Dendritic cell treated with granulocyte-macrophage colony-stimulating factor and Interleukin-4, amounts not matched to agents 40 ng/mL and 50 ng/mL, for 4 days (primary cell): Measurements from ENCODE around the gene CFAP20DC.

Experiments
- H3K27ac Mint-ChIP-seq: one replicate; pipeline ENCODE4 v1.8.0; 2022; ENCODE audit warnings: mild to moderate bottlenecking, mixed read lengths
- H3K27me3 Mint-ChIP-seq: one replicate; pipeline ENCODE4 v1.8.0; 2022; ENCODE audit warnings: mild to moderate bottlenecking, mixed read lengths
- H3K36me3 Mint-ChIP-seq: one replicate; pipeline ENCODE4 v1.8.0; 2022; ENCODE audit warnings: low read depth, mixed read lengths
- H3K4me1 Mint-ChIP-seq: one replicate; pipeline ENCODE4 v1.8.0; 2022; ENCODE audit warnings: low read depth, mixed read lengths
- H3K4me3 Mint-ChIP-seq: one replicate; pipeline ENCODE4 v1.8.0; 2022; ENCODE audit warnings: mild to moderate bottlenecking, moderate library complexity, mixed read lengths
- H3K9me3 Mint-ChIP-seq: one replicate; pipeline ENCODE4 v1.8.0; 2022; ENCODE audit warnings: mixed read lengths
- intact Hi-C: fragments of 100-400 bp; cut with micrococcal nuclease; formaldehyde crosslinking; loops from one replicate; pipeline ENCODE4 v1.15.0; 2022

The CFAP20DC gene

DNA sequence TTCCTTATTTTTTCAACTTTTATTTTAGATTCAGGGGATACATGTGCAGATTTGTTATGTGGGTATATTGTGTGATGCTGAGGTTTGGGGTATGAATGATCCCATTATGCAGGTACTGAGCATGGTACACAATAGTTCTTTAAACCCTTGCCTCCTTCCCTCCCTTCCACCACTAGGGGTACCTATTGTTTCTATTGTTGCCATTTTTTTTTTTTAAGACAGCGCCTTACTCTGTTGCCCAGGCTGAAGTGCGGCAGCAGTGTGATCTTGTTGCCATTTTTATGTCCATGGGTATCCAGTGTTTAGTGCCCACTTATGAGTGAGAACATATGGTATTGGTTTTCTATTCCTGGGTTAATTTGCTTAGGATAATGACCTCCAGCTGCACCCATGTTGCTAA, 266.0 kb downstream of the CFAP20DC start:
- H3K4me1 Mint-ChIP-seq, result no peaks in the 10 kb centered on the region
- intact Hi-C loops, result no loop called here

DNA sequence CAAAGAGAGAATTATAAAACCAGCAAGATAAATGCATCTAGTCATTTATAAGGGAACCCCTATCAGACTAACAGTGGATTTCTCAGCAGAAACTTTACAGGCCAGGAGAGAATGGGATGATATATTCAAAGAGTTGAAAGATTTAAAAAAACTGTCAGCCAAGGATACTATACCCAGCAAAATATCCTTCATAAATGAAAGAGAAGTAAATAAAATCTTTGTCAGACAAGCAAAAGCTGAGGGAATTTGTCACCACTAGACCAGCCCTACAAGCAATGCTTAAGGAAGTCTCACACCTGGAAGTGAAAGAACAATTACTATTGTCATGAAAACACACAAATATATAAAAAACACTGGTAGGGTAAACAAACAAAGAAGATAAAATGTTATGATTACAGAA, 269.9 kb downstream of the CFAP20DC start:
- H3K27me3 Mint-ChIP-seq, result no peaks in the 10 kb centered on the region
- intact Hi-C loops, result no loop called here
- no peaks in the 10 kb centered on the region for H3K36me3 Mint-ChIP-seq
- H3K4me3 Mint-ChIP-seq, result no peak overlapping the region
- H3K9me3 Mint-ChIP-seq, result peaks cover 36% of the 10 kb centered on the region
- no peaks in the 10 kb centered on the region for H3K4me1 Mint-ChIP-seq
- H3K27ac Mint-ChIP-seq, result no peak overlapping the region

More for the DNA sequence above, 266.0 kb downstream of the CFAP20DC start:
- Mint-ChIP-seq H3K27me3 (peaks cover 2% of the 10 kb centered on the region), H3K9me3 (peaks cover 27% of the 10 kb centered on the region), H3K36me3 (no peaks in the 10 kb centered on the region), H3K27ac (no peak overlapping the region), H3K4me3 (no peak overlapping the region)

DNA sequence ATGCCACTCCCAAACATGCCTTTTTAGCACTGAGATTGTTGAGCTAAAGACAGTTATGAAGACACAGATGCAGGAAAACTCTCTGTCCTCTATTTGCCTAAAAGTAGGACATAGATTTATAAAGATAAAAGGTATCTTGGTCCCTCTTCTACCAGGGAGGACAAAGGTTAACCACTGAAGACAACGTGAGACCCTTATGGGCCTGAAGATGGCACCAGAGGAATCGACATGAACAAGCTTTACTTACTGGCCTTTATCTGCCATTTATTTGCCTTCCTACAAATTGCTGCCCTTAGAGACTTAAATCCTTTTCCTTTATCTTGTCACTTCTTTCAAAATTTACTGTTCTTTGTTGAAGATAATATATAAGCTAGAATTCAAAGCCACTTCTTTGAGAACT, 273.6 kb downstream of the CFAP20DC start:
- Mint-ChIP-seq H3K9me3 (peaks cover 33% of the 10 kb centered on the region), H3K4me3 (no peak overlapping the region), H3K4me1 (no peaks in the 10 kb centered on the region), H3K27ac (no peak overlapping the region), H3K27me3 (no peaks in the 10 kb centered on the region), H3K36me3 (no peaks in the 10 kb centered on the region)
- intact Hi-C loops, result no loop called here

DNA sequence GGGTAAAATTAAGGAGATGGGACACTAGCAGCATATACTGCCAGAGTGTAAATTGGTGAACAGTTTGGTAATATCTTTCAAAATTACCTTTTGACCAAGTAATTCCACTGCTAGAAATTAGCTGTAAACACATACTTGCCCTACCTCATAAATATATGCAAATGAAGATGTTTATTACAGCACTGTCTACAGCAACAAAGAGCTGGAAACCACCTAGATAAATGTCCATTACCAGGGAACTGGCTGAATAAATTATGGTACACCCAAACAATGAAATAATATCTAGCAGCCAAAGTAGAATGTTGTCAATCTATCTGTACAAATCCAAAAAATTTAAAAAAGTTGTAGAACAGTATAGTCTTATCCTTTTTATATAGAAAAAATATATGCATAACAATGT, 277.4 kb downstream of the CFAP20DC start:
- Mint-ChIP-seq H3K36me3 (no peaks in the 10 kb centered on the region), H3K4me3 (no peak overlapping the region), H3K4me1 (no peaks in the 10 kb centered on the region), H3K27me3 (no peaks in the 10 kb centered on the region), H3K27ac (no peak overlapping the region), H3K9me3 (peaks cover 20% of the 10 kb centered on the region)
- intact Hi-C loops, result no loop called here

DNA sequence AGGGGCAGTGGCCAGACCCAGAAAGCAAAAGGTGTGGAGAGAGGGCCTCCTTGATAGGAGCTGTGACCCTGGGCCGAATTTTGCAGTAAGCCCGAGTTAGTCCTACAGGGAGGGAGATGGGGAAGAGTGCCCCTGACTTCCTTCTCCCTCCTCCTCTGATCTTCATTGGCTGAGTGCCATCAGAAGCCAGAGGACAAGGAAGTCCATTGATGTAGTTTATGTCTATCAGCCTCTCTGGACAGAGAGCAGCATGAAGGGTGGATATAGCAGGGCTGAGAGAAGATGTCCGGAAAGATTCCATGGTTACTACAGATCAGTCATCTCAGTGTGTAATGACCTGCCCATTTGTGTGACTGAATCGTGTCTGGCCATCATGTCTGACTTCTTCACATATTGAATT, 280.8 kb downstream of the CFAP20DC start:
- Mint-ChIP-seq H3K4me3 (no peak overlapping the region), H3K27me3 (no peaks in the 10 kb centered on the region), H3K9me3 (peaks cover 37% of the 10 kb centered on the region), H3K36me3 (no peaks in the 10 kb centered on the region), H3K27ac (no peak overlapping the region), H3K4me1 (no peaks in the 10 kb centered on the region)
- intact Hi-C loops, result no loop called here

DNA sequence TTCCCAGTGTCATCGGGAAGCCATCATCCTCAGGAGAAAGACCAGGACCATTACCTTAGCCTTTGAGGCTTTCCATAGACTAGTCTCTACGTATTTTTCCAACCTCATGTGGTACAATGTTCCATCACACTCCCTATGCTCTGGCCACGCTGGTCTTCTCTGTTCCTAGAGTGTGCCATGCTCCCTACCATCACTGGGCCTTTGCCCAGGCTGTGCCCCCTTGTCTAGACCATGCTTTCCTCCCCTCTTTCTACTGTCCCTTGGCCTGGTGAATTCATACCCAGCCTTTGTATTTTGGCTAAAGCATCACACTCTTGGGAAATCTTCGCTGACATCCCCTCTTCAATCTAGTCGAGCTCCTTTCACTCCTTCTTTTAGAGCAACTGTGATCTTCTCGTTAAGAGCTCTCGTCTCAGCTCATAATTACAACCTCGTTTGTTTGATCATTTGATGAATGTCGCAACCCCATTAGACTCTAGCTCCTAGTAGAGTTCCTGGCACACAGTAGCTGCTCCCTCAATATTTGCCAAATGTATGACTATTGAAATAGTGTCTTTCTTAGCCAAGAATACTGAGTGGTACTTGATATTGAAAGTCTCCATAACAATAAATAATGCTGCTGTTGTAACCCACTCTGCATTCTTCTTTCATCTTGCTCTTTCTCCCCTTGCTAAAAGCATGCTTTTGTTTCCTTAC, 283.1 kb downstream of the CFAP20DC start:
- Mint-ChIP-seq H3K27me3 (no peaks in the 10 kb centered on the region), H3K36me3 (no peaks in the 10 kb centered on the region), H3K4me1 (no peaks in the 10 kb centered on the region), H3K4me3 (no peak overlapping the region), H3K9me3 (peaks cover 48% of the 10 kb centered on the region), H3K27ac (no peak overlapping the region)
- intact Hi-C loops, result no loop called here

DNA sequence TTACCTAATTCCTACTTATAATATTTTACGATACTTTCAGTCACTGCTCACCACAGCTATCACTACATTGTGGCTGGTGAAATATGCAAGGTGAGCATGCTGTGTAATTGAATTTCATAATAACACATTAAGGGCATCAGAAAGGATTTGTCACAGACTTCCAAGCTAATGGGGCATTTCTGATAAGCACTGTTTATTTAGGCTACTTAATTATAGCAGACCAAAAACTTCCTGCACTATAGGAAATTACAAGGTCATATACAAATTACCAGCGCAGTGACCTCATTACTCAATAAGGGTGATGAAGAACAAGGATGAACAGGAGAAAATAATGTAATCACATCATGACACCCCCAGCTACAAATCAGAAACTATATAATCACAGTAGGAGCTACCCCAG, 294.7 kb downstream of the CFAP20DC start:
- Mint-ChIP-seq H3K36me3 (no peaks in the 10 kb centered on the region), H3K4me3 (no peak overlapping the region), H3K27me3 (no peaks in the 10 kb centered on the region), H3K9me3 (no peaks in the 10 kb centered on the region), H3K4me1 (no peaks in the 10 kb centered on the region), H3K27ac (no peak overlapping the region)
- intact Hi-C loops, result no loop called here

DNA sequence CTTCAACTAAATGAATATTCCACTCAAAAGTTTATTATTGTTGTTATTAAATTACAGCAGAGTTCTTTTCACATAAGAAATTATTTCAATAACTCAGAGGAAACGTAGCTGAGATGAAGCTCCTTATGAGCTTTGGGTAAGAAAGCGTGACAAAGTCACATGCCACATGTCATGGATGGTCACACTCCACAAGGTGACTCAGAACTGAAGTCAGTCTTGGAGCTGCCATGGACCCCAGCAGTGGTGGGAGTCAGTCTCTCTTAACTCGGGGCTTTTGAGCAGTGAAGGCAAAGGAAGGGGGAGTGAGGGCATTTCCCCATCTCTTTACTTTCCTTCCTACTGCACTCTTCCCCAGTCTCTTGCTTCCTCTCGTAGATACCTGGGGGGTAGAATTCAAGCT, 295.8 kb downstream of the CFAP20DC start:
- no peaks in the 10 kb centered on the region for H3K9me3 Mint-ChIP-seq
- no peaks in the 10 kb centered on the region for H3K27me3 Mint-ChIP-seq
- intact Hi-C loops, result no loop called here
- H3K27ac Mint-ChIP-seq, result no peak overlapping the region
- H3K4me3 Mint-ChIP-seq, result no peak overlapping the region
- no peaks in the 10 kb centered on the region for H3K36me3 Mint-ChIP-seq
- H3K4me1 Mint-ChIP-seq, result no peaks in the 10 kb centered on the region

DNA sequence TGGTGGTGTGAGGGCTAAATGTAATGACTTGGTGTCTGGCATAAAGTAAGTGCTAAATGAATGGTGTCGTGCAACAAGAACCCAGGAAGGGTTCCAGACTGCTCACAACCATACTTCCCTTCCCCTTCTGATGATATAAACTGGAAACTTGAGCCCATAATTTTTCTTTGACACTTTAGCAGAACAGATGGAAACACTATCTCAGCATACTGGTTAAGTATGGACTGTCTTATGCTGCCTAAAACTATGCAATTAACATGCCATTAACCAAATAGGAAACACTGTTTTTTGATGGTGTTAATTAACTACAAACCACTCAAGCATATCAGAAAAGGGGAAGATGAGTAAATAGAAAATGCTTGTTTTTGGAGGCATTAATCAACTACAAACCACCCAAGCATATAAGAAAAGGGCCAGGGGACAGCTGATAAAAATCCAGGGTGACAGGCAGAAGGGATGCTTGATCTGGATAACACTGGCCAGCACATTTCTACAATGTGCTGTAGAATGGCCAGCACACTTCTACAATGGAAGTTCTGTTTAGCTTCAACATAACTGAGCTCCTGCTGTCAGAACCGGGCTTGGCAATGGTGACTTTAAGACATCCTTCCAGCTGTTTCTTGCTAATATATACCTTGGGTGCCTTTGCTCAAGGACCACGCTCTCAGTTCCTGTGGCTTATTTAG, 297.8 kb downstream of the CFAP20DC start:
- Mint-ChIP-seq H3K9me3 (no peaks in the 10 kb centered on the region), H3K27me3 (no peaks in the 10 kb centered on the region), H3K4me1 (no peaks in the 10 kb centered on the region), H3K27ac (no peak overlapping the region), H3K36me3 (no peaks in the 10 kb centered on the region), H3K4me3 (no peak overlapping the region)
- intact Hi-C loops, result no loop called here

DNA sequence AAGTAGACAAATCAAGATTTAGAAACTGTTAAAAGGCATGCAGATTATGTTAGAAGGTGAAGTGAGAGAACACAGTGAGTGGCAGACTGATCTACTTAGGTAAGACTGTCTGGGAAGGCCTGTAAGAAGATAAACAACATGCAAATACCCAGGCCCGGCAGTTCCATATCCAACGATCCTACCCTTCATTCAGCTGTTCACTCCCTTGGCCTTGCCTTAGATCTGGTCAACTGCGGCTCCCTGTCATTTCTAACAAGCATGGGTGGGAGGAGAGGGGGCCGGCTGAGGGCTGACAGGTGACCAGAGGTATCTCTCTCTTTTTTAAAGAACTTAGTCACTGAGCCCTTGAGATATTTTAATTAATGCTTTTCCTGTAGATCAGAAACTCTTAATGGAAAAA, 298.6 kb downstream of the CFAP20DC start:
- no peaks in the 10 kb centered on the region for H3K9me3 Mint-ChIP-seq
- no peaks in the 10 kb centered on the region for H3K27me3 Mint-ChIP-seq
- H3K4me1 Mint-ChIP-seq, result no peaks in the 10 kb centered on the region
- H3K27ac Mint-ChIP-seq, result no peak overlapping the region
- no peaks in the 10 kb centered on the region for H3K36me3 Mint-ChIP-seq
- no peak overlapping the region for H3K4me3 Mint-ChIP-seq
- intact Hi-C loops, result no loop called here

DNA sequence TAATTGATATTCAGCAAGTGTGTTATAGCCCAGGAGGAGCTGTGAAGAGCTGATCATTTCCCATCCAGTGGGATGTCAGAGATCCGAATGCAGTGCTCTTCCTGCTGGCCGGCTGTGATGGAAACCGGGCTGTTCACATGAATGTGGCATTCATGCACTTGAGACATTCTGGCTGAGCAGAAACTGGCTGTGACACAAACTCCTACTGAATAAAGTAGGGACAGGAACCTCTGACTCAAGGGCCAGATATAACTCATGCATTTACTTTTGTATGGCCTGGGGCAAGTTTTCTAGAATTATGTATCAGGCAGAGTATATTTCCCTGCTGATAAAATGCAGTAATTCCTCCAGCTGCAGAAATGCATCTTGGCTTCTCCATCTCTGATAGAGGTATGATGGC, 299.9 kb downstream of the CFAP20DC start:
- no peaks in the 10 kb centered on the region for H3K4me1 Mint-ChIP-seq
- no peaks in the 10 kb centered on the region for H3K9me3 Mint-ChIP-seq
- no peak overlapping the region for H3K4me3 Mint-ChIP-seq
- H3K36me3 Mint-ChIP-seq, result no peaks in the 10 kb centered on the region
- intact Hi-C loops, result no loop called here
- H3K27ac Mint-ChIP-seq, result no peak overlapping the region
- H3K27me3 Mint-ChIP-seq, result no peaks in the 10 kb centered on the region

DNA sequence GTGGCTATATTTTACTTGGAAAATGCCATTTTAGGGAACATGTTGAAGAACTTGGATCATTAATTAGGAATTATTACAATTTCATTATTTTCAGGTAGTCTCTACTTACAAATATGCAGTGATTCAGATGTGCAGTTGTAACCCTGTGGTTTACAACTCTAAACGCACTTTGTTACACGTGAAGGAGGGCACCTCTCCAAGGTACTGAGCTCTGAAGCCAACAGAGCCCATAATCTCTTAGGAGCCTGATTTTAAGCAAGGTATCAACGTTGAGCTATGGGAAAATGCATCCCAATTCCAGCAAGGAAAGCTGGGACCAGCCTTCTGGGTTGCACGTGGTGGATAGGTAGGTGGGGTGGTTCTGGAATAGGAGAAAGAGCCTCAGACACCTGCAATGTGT, 301.8 kb downstream of the CFAP20DC start:
- no peak overlapping the region for H3K4me3 Mint-ChIP-seq
- H3K9me3 Mint-ChIP-seq, result no peaks in the 10 kb centered on the region
- H3K27ac Mint-ChIP-seq, result no peak overlapping the region
- no peaks in the 10 kb centered on the region for H3K27me3 Mint-ChIP-seq
- H3K36me3 Mint-ChIP-seq, result no peaks in the 10 kb centered on the region
- intact Hi-C loops, result no loop called here
- no peaks in the 10 kb centered on the region for H3K4me1 Mint-ChIP-seq

DNA sequence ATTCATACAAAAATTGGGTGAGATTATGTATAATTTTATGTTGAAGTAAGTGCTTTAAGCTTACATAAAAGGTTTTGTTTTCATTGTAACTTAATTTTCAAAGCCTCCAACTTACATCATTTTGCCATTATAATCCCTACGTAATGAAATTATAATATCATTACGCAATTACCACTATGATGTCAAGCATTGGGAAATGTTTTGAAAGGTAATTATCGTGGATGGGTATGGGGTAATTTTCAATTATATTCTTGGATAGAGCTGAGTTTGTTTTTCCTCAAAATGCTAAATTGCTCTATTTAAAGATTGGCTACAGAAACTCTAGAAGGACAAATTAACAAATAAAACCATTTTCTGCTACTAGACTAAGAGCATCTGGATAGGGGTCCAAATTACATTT, 303.1 kb downstream of the CFAP20DC start:
- H3K9me3 Mint-ChIP-seq, result no peaks in the 10 kb centered on the region
- H3K27ac Mint-ChIP-seq, result no peak overlapping the region
- no peaks in the 10 kb centered on the region for H3K27me3 Mint-ChIP-seq
- no peaks in the 10 kb centered on the region for H3K36me3 Mint-ChIP-seq
- intact Hi-C loops, result no loop called here
- no peak overlapping the region for H3K4me3 Mint-ChIP-seq
- no peaks in the 10 kb centered on the region for H3K4me1 Mint-ChIP-seq

DNA sequence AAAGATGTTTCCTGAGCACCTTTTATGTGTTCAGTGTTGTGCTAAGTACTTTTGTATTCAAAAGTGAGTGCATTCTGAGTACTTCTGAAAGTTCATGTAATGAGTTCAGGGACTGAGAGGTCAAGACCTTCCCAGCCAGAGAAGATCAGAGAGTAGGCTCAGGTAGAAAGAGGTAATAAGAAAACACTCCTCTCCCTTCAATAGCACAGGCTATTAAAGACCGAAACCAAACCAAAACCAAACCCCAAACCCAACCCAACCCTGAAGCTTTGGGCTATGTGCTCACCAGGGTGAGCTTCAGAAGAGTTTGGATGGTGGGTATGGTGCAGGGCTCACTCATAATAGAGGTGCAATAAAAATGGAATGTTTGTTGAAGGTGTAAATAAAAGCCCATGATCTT, 306.5 kb downstream of the CFAP20DC start:
- no peaks in the 10 kb centered on the region for H3K4me1 Mint-ChIP-seq
- no peaks in the 10 kb centered on the region for H3K36me3 Mint-ChIP-seq
- H3K4me3 Mint-ChIP-seq, result no peak overlapping the region
- intact Hi-C loops, result no loop called here
- H3K27ac Mint-ChIP-seq, result no peak overlapping the region
- no peaks in the 10 kb centered on the region for H3K9me3 Mint-ChIP-seq
- no peaks in the 10 kb centered on the region for H3K27me3 Mint-ChIP-seq

DNA sequence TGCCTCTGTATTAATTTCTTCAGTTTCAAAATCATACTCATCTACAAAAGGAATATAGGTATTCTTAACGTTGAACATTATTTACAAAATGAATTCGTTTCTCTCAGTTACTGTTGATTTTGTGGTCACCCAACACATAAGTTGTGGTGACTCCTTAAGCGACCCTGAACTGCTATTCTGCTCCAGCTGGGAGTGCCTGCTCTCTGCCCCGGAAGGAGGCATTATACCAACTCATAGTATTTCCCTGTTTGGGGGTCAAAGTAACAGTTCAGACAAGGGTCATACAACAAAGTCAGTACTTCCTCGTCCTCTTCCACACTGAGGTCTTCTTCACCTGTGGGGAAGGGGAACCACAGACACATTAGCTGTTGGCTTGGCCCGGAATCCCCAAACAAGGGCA, 307.6 kb downstream of the CFAP20DC start:
- intact Hi-C loops, result no loop called here
- H3K36me3 Mint-ChIP-seq, result no peaks in the 10 kb centered on the region
- H3K4me3 Mint-ChIP-seq, result no peak overlapping the region
- no peak overlapping the region for H3K27ac Mint-ChIP-seq
- H3K9me3 Mint-ChIP-seq, result no peaks in the 10 kb centered on the region
- H3K27me3 Mint-ChIP-seq, result no peaks in the 10 kb centered on the region
- no peaks in the 10 kb centered on the region for H3K4me1 Mint-ChIP-seq
